Neural cell (in vitro differentiated cells): ENCODE results near the gene BMP7. TPM values are rescaled to one million over a fixed set of nuclear protein-coding genes. Genes with fewer than 3 reads are reported as not detected.

ENCODE experiments used
- H2AFZ ChIP-seq: fragments of 200-600, 300-800 bp; sonication (generic), shearing (Covaris generic); 2 replicates; pipeline ENCODE4 v1.6.0; 2014; ENCODE audit warnings: low read depth, mild to moderate bottlenecking, antibody characterized with exemption, low read length, moderate library complexity
- H3F3A ChIP-seq: fragments of 200-600 bp; shearing (Covaris generic); 2 replicates; pipeline ENCODE4 v1.6.1; 2016; ENCODE audit warnings: mild to moderate bottlenecking, moderate library complexity, mixed read lengths, antibody characterized with exemption, low read length; ENCODE audit not compliant: insufficient read depth, poor library complexity, severe bottlenecking
- H3K27ac ChIP-seq: fragments of 200-600, 300-800 bp; sonication (generic), shearing (Covaris generic); 2 replicates; pipeline ENCODE4 v1.5.1; 2014; ENCODE audit warnings: mild to moderate bottlenecking, low read length, moderate library complexity
- H3K27me3 ChIP-seq: fragments of 300-800, 200-600 bp; sonication (generic), shearing (Covaris generic); 2 replicates; pipeline ENCODE4 v1.6.0; 2014; ENCODE audit warnings: mild to moderate bottlenecking, low read depth, low read length, moderate library complexity; ENCODE audit not compliant: insufficient read depth
- H3K36me3 ChIP-seq: fragments of 300-800, 200-600 bp; sonication (generic), shearing (Covaris generic); 2 replicates; pipeline ENCODE4 v1.5.1; 2014; ENCODE audit warnings: mild to moderate bottlenecking, antibody characterized with exemption, low read length, moderate library complexity; ENCODE audit not compliant: insufficient read depth
- H3K4me2 ChIP-seq: fragments of 300-800, 200-600 bp; sonication (generic), shearing (Covaris generic); 2 replicates; pipeline ENCODE4 v1.6.0; 2014; ENCODE audit warnings: mild to moderate bottlenecking, low read length
- H3K4me3 ChIP-seq: fragments of 300-800, 200-600 bp; sonication (generic), shearing (Covaris generic); 2 replicates; pipeline ENCODE4 v1.5.1; 2014; ENCODE audit warnings: mild to moderate bottlenecking, low read length, moderate library complexity
- H3K79me2 ChIP-seq: fragments of 200-600 bp; shearing (Covaris generic); replicated peaks from 2 replicates; pipeline ENCODE4 v1.6.0; 2014; ENCODE audit warnings: mild to moderate bottlenecking, low read length, moderate library complexity; ENCODE audit not compliant: insufficient read depth
- H3K9ac ChIP-seq: fragments of 300-800, 200-600 bp; sonication (generic), shearing (Covaris generic); 2 replicates; pipeline ENCODE4 v1.6.1; 2016; ENCODE audit warnings: mild to moderate bottlenecking, low read length, mixed read lengths
- H3K9me2 ChIP-seq: fragments of 200-600 bp; shearing (Covaris generic); 2 replicates; pipeline ENCODE4 v1.6.1; 2016; ENCODE audit warnings: mild to moderate bottlenecking, low read length, mixed read lengths; ENCODE audit not compliant: insufficient read depth
- H3K9me3 ChIP-seq: fragments of 200-600, 300-800 bp; sonication (generic), shearing (Covaris generic); 2 replicates; pipeline ENCODE4 v1.6.1; 2016; ENCODE audit warnings: mild to moderate bottlenecking, mixed run types, low read length, moderate library complexity, mixed read lengths
- H4K20me1 ChIP-seq: fragments of 200-600 bp; shearing (Covaris generic); 2 replicates; pipeline ENCODE4 v1.6.1; 2016; ENCODE audit warnings: mild to moderate bottlenecking, mixed run types; ENCODE audit not compliant: insufficient read depth
- EP300 ChIP-seq: fragments of 450-650 bp; conservative IDR thresholded peaks from 2 replicates; pipeline ENCODE4 v1.6.1; 2014; ENCODE audit warnings: antibody characterized with exemption, mild to moderate bottlenecking, moderate library complexity; ENCODE audit not compliant: poor library complexity, severe bottlenecking
- EZH2 ChIP-seq: fragments of 200-600, 300-800 bp; shearing (Covaris generic), sonication (generic); IDR thresholded peaks from 2 replicates; pipeline ENCODE4 v1.6.1; 2014; ENCODE audit warnings: antibody characterized with exemption, low read length, borderline replicate concordance, mild to moderate bottlenecking; ENCODE audit not compliant: insufficient read depth, poor library complexity, severe bottlenecking
- MXI1 ChIP-seq: fragments of 450-650 bp; conservative IDR thresholded peaks from 2 replicates; pipeline ENCODE4 v1.6.1; 2014; ENCODE audit warnings: antibody characterized with exemption, mild to moderate bottlenecking; ENCODE audit not compliant: poor library complexity, severe bottlenecking
- POLR2AphosphoS5 ChIP-seq: IDR thresholded peaks from 2 replicates; pipeline ENCODE4 v1.6.1; 2012
- RAD21 ChIP-seq: fragments of 450-650 bp; conservative IDR thresholded peaks from 2 replicates; pipeline ENCODE4 v1.6.1; 2014; ENCODE audit warnings: antibody characterized with exemption, mild to moderate bottlenecking, moderate library complexity
- SMC3 ChIP-seq: fragments of 450-650 bp; conservative IDR thresholded peaks from 2 replicates; pipeline ENCODE4 v1.6.1; 2014; ENCODE audit warnings: antibody characterized with exemption, mild to moderate bottlenecking, moderate library complexity; ENCODE audit not compliant: poor library complexity
- TAF1 ChIP-seq: IDR thresholded peaks from 2 replicates; pipeline ENCODE4 v1.6.1; 2012; ENCODE audit warnings: low read depth
- polyA plus RNA-seq: library from polyadenylated mRNA; depleted of rRNA; stranded (reverse); fragments of >200 nt; gene quantifications from 2 replicates; pipeline ENCODE4 v1.2.3, GENCODE V29; 2014
- TF ChIP-seq, protein P1 (sequence below): fragments of 450-650 bp; IDR thresholded peaks from 2 replicates; pipeline ENCODE4 v1.5.1; 2014; ENCODE audit warnings: antibody characterized with exemption, mild to moderate bottlenecking, moderate library complexity; ENCODE audit not compliant: poor library complexity, severe bottlenecking
- TF ChIP-seq, protein P2 (sequence below): IDR thresholded peaks from 2 replicates; pipeline ENCODE4 v1.6.1; 2012; ENCODE audit warnings: borderline replicate concordance

Gene BMP7
- polyA plus RNA-seq, 1 donor from 2014 or later: 3.6 TPM

DNA sequence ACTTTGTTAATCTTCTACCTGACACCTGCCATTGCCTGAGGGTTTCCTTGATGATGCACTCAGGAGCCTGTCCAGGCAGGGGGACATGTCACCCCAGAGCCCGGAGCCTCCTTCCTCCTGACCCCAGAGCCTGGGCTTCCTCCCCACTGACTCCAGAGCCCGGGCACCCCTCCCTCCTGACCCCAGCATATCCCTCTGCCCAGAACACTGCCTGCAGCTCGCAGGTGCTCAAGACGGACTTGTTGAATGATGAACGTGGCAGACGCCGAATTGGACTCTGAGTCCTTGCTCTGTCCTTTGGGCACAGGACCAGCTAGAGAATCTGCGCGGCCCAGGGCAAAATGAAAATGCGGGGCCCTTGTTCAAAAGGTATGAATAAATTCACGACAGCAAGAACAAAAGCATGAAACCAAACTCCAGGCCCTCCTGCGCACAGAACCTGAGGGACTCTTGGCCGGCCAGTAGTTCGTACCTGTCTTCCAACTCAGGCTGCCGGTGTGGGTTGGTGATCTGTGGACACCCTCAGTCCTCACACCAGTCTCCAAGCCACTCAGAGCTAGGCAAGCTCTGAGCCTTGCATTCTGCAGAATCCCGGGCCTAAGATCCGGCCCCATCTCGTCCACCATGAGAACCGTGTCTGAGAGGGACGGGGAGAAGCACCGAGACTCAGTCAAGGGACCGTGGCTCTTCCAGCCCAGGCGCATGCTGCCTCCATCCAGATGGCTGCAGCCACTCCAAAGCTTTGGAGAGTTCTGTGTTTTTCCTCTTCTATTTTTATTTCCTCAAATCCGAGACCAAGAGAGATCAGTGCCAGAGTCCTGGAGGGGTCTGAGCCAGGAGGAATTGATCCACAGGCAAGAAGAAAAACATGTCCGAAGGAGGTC is 104.7 kb downstream of the BMP7 start:
- no peaks in the 10 kb centered on the region for H3K36me3 ChIP-seq
- H4K20me1 ChIP-seq: no peaks in the 10 kb centered on the region
- TF ChIP-seq, protein P1, sequence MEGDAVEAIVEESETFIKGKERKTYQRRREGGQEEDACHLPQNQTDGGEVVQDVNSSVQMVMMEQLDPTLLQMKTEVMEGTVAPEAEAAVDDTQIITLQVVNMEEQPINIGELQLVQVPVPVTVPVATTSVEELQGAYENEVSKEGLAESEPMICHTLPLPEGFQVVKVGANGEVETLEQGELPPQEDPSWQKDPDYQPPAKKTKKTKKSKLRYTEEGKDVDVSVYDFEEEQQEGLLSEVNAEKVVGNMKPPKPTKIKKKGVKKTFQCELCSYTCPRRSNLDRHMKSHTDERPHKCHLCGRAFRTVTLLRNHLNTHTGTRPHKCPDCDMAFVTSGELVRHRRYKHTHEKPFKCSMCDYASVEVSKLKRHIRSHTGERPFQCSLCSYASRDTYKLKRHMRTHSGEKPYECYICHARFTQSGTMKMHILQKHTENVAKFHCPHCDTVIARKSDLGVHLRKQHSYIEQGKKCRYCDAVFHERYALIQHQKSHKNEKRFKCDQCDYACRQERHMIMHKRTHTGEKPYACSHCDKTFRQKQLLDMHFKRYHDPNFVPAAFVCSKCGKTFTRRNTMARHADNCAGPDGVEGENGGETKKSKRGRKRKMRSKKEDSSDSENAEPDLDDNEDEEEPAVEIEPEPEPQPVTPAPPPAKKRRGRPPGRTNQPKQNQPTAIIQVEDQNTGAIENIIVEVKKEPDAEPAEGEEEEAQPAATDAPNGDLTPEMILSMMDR: no peak
- no peak for TF ChIP-seq EP300
- no peaks in the 10 kb centered on the region for H3K9me2 ChIP-seq
- H3K9me3 ChIP-seq: no peaks in the 10 kb centered on the region
- no peak overlapping the region for H2AFZ ChIP-seq
- H3K27me3 ChIP-seq: no peaks in the 10 kb centered on the region
- no peaks in the 10 kb centered on the region for H3F3A ChIP-seq
- H3K27ac ChIP-seq: no peak overlapping the region
- H3K4me2 ChIP-seq: no peak overlapping the region
- no peaks in the 10 kb centered on the region for H3K79me2 ChIP-seq
- H3K9ac ChIP-seq: no peak overlapping the region
- H3K4me3 ChIP-seq: no peak overlapping the region

DNA sequence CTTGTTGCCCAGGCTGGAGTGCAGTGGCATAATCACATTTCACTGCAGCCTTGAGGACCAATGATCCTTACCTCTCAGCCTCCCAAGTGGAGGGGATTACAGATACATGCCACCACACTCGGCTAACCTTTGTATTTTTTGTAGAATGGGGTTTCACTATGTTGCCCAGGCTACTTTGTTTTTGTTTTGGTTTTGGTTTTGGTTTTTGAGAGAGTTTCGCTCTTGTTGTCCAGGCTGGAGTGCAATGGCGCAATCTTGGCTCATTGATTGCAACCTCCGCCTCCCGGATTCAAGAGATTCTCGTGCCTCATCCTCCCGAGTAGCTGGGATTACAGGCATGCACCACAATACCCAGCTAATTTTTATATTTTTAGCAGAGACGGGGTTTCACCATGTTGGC is 105.5 kb downstream of the BMP7 start:
- Histone ChIP-seq H3K4me3 (no peak overlapping the region), H3K9me3 (no peaks in the 10 kb centered on the region), H3K79me2 (no peaks in the 10 kb centered on the region), H2AFZ (no peak overlapping the region), H3F3A (no peaks in the 10 kb centered on the region), H3K27me3 (no peaks in the 10 kb centered on the region), H3K9me2 (no peaks in the 10 kb centered on the region), H3K9ac (no peak overlapping the region), H3K4me2 (no peak overlapping the region), H4K20me1 (no peaks in the 10 kb centered on the region), H3K27ac (no peak overlapping the region), H3K36me3 (no peaks in the 10 kb centered on the region)
- TF ChIP-seq EZH2 (no peak), SMC3 (no peak), RAD21 (no peak), TAF1 (no peak), EP300 (no peak), MXI1 (no peak), POLR2AphosphoS5 (no peak)
- TF ChIP-seq, protein P2, sequence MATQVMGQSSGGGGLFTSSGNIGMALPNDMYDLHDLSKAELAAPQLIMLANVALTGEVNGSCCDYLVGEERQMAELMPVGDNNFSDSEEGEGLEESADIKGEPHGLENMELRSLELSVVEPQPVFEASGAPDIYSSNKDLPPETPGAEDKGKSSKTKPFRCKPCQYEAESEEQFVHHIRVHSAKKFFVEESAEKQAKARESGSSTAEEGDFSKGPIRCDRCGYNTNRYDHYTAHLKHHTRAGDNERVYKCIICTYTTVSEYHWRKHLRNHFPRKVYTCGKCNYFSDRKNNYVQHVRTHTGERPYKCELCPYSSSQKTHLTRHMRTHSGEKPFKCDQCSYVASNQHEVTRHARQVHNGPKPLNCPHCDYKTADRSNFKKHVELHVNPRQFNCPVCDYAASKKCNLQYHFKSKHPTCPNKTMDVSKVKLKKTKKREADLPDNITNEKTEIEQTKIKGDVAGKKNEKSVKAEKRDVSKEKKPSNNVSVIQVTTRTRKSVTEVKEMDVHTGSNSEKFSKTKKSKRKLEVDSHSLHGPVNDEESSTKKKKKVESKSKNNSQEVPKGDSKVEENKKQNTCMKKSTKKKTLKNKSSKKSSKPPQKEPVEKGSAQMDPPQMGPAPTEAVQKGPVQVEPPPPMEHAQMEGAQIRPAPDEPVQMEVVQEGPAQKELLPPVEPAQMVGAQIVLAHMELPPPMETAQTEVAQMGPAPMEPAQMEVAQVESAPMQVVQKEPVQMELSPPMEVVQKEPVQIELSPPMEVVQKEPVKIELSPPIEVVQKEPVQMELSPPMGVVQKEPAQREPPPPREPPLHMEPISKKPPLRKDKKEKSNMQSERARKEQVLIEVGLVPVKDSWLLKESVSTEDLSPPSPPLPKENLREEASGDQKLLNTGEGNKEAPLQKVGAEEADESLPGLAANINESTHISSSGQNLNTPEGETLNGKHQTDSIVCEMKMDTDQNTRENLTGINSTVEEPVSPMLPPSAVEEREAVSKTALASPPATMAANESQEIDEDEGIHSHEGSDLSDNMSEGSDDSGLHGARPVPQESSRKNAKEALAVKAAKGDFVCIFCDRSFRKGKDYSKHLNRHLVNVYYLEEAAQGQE: no peak
- TF ChIP-seq, protein P1: no peak
